A204.1 (cell line): ENCODE results near the gene GLIS2.
A peak's percentile ranks its signal among the peaks of the same experiment; 100 is the strongest.
"Not testable (repeated sequence)": the region's sequence is repeated elsewhere in the genome, so short reads cannot be mapped to it uniquely, and the experiment has no call there.

ENCODE experiments used
- FAIRE-seq: peaks from 2 replicates; lab custom pipeline; 2012; peaks lifted over from hg19 to GRCh38; lab: Jason Lieb, UNC

The GLIS2 gene

GRCh38 chr16:4320571-4321137 is 4.8 kb downstream of the GLIS2 start:
- FAIRE-seq: no peak

- FAIRE-seq: no peak
Measured at GRCh38 chr16:4321286-4322120, 5.6 kb downstream of the GLIS2 start.

- FAIRE-seq: no peak
Measured at GRCh38 chr16:4322121-4323052, 6.5 kb downstream of the GLIS2 start.

- no peak for FAIRE-seq
Measured at GRCh38 chr16:4323071-4323844, 7.4 kb downstream of the GLIS2 start.

- no peak for FAIRE-seq
Measured at GRCh38 chr16:4323845-4324488, 8.1 kb downstream of the GLIS2 start.

- no peak for FAIRE-seq
Measured at GRCh38 chr16:4324492-4325252, 8.8 kb downstream of the GLIS2 start.

- no peak for FAIRE-seq
Measured at GRCh38 chr16:4325253-4325758, 9.4 kb downstream of the GLIS2 start.

GRCh38 chr16:4327386-4328045 is 11.6 kb downstream of the GLIS2 start:
- no peak for FAIRE-seq

GRCh38 chr16:4328046-4328781 is 12.3 kb downstream of the GLIS2 start:
- no peak for FAIRE-seq

- FAIRE-seq: no peak
Measured at GRCh38 chr16:4328782-4329775, 13.2 kb downstream of the GLIS2 start.

GRCh38 chr16:4330277-4330874 is 14.5 kb downstream of the GLIS2 start:
- peak; percentile 29 for FAIRE-seq

GRCh38 chr16:4332083-4332482 is 16.2 kb downstream of the GLIS2 start:
- FAIRE-seq: no peak

- FAIRE-seq: no peak
Measured at GRCh38 chr16:4332623-4333307, 16.9 kb downstream of the GLIS2 start.

- FAIRE-seq: no peak
Measured at GRCh38 chr16:4333308-4333638, 17.4 kb downstream of the GLIS2 start.

GRCh38 chr16:4333714-4334113 is 17.8 kb downstream of the GLIS2 start:
- FAIRE-seq: not testable (repeated sequence)

- FAIRE-seq: no peak
Measured at GRCh38 chr16:4334724-4335495, 19.0 kb downstream of the GLIS2 start.
